Superior temporal gyrus (tissue), 1 donor: Measurements from ENCODE around the gene QDPR.
"Not testable (repeated sequence)": the region's sequence is repeated elsewhere in the genome, so short reads cannot be mapped to it uniquely, and the experiment has no call there.

ENCODE experiments used
- DNase-seq: peaks from one replicate; pipeline ENCODE4 v3.0.0-alpha.2; 2016; ENCODE audit errors: extremely low spot score

QDPR gene

GRCh38 chr4:17511950-17512795 is at the start of gene QDPR:
QDPR (minus strand) TSS chr4:17512090; CDS start chr4:17512054, 36 bp downstream.
- DNase-seq: peak; percentile 90

GRCh38 chr4:17561195-17561909 is 49.5 kb upstream of the QDPR start:
- DNase-seq: peak; percentile 52

DNA sequence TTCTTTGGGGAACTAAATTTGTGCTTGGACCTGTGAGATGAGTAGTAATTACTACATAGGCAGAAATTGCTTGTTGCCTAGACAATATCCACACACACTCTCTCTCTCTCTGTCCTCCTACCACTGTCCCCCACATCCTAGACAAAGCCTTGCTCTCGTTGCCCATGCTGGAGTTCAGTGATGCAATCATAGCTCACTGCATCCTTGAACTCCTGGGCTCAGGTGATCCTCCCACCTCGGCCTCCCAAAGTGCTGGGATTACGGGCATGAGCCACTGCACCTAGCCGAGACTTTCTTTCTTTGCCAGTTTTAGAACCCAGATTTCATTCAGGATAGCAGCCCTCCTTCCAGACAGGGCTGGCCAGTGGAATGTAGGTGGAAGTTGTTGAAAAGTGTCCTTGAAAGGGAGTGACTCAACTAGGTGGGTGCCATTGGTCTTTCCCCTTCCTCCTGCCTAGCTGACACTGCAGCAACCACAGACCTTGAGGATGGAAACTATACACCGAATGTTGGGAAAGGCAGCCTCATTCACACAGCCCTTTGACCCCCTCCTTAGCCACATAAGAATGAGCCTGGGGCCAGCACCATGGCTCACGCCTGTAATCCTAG is 48.3 kb upstream of the QDPR start:
- no peak for DNase-seq

DNA sequence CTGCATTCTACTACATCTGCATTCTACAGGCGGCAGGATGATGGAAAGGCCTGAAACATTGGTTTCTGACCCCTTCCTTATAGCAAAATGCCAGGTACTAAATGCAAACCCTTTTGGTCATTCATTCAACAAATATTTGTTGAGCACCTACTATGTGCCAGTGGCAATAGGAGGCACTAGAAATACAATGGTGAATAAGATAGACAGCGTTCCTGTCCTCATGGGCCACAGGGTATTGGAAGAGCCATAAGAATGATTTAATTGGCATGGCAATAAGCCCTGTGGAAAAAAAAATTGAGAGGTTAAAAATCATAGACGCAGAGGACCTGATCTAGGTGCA is 47.8 kb upstream of the QDPR start:
- no peak for DNase-seq

GRCh38 chr4:17558941-17559708 is 47.2 kb upstream of the QDPR start:
- no peak for DNase-seq

GRCh38 chr4:17557880-17558279 is 46.0 kb upstream of the QDPR start:
- DNase-seq: no peak

GRCh38 chr4:17556498-17556897 is 44.6 kb upstream of the QDPR start:
- DNase-seq: no peak

- no peak for DNase-seq
These were observed 42.7 kb upstream of the QDPR start for GRCh38 chr4:17554568-17554967.

DNA sequence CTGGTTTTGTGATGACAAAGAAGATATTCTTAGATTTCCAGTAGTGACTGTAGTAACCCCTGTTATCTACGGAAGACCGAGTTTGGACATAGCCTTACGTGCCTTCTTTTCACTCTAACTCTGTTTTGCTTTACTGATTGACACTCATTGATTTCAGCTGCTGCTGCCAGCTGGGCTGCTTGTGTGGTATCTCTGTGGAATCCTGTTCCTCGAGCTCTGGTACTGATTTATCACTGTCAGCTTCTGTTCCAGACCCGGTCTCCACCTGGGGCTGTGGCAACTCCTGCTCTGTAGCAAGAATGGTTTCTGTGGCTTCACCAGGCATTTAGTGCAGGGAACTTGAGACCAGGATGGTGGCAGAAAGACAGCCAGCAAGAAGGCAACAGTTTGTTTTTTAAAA is 40.5 kb upstream of the QDPR start:
- DNase-seq: no peak

DNA sequence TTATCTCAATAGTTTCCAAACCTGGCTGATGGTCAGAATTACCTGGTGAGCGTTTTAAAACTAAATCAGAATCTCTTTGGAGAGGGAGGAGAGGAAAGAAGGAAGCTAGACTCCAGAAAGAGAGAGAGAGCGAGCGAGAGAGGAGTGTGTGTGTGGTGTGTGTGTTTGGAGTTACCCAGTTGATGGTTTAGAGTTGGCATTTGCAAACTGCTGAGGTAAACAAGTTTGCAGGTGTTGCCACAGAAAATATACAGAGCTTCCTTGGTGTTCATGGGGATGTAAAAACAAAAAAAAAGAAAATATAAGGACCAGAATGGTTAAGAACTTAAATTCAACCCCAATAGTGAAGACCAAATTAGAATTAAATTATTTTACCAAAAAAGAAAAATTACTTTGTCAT is 38.7 kb upstream of the QDPR start:
- DNase-seq: no peak

- DNase-seq: no peak
These were observed 34.8 kb upstream of the QDPR start for GRCh38 chr4:17546678-17547077.

DNA sequence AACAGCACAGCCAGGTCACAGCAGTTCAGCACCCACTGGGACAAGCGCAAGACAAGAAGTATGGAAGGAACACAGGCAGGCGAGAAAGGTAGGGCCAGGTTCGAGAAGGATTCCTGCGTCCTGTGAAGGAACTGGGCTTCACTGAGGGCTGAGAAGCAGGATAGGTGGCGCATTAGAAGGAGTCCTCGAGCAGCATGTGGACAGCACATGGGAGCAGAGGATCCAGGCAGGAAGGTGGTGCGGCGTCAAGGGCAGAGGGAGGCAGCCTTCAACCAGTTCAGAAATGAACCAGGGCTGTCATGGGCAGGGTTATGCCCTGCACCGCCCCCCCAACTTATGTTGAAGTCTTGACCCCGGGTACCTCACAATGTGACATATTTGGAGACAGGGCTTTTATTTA is 34.3 kb upstream of the QDPR start:
- DNase-seq: no peak

DNA sequence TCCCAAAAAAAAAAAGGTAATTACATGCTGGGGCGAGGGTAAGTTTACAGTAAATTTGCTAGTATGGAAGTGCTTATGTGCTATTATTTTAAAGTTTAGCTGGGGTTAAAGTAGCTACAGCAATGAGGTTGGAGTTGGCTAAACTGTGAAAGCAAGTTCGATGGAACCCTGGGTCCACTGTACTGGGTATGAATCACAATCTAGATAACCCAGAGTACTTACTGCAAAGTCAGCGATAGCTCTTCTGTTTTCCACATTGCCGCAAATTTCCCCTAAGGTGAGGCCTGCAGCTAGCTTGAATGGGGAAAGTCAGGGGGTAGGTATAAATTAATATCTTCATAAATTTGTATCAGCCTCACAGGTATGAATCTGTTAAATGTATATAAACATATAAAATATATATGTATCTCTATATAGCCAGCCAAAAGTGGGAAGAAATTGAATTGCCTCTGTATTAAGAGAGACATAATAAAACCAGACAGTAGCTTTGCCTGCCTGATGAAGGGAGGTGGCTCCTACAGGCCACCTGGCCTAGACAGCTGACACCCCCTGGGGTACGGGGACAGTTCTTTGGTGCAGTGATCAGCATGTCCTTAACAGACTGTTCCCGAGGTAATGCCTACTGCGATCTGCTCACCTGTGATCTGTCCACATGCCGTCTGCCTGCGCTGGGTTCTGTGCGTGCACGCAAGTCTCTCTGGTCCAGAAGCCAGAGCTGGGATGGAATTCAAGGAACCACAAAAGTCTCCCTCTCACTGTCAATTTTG is 33.7 kb upstream of the QDPR start:
- DNase-seq: no peak

- DNase-seq: peak; percentile 90
These were observed 32.9 kb upstream of the QDPR start for GRCh38 chr4:17544831-17545234.

- peak; percentile 98 for DNase-seq
These were observed 32.3 kb upstream of the QDPR start for GRCh38 chr4:17544205-17544604.

GRCh38 chr4:17537060-17537459 is 25.2 kb upstream of the QDPR start:
- DNase-seq: not testable (repeated sequence)

- DNase-seq: no peak
These were observed 24.0 kb upstream of the QDPR start for GRCh38 chr4:17535906-17536305.

- no peak for DNase-seq
These were observed 23.4 kb upstream of the QDPR start for GRCh38 chr4:17535242-17535641.

DNA sequence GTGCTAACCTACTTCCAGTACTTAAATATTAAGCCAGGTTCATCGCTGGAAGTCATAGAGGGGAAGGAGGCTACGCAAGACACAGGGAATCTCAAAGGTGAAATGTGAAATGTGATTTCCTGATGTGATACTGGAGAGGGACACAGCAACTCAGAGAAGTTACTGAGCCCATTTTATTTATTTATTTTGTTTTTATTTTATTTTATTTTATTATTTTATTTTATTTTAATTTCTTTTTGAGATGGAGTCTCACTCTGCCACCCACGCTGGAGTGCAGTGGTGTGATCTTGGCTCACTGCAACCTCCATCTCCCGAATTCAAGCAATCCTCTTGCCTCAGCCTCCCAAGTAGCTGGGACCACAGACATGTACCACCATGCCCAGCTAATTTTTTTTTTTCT is 22.8 kb upstream of the QDPR start:
- no peak for DNase-seq

DNA sequence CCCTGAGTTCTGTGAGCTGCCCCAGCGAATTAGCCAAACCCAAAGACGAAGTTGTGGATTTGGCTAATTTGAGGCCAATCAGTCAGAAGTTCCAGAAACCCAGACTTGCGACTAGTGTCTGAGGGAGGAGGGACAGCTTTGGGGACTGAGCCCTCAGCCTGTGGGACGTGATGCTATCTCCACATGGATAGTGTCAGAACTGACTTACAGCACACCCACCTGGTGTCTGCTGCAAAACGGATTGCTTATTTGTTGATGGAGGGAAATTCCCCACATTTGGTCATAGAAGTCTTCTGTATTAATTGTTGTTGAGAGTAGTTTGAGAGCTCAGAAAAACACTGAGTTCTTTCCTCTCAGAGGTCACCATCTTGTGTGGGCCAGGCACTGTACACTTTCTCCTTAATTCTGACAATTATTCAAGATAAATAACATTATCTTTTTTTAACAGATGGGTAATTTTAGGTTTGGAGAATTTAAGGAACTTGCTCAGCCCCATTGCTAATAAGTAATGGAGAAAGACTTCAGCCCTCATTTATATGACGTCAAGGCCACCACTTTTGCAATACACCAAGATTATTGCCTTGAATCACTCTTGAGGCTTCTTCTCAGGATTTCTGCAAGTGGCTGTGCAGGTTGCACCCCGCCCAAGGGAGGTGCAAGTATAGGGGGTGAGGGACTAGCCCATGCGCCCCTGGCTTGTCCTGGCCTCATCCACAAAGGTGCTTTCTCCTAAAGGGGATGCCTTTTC is 19.8 kb upstream of the QDPR start:
- DNase-seq: no peak
